GM12875 (cell line): ENCODE results near the gene CCDC171.

ENCODE experiments used
- H3K4me3 ChIP-seq: one replicate; pipeline ENCODE4 v1.5.1; 2011; ENCODE audit warnings: low read depth, low read length, control low read depth
- CTCF ChIP-seq: IDR thresholded peaks from 2 replicates; pipeline ENCODE4 v1.5.1; 2011; ENCODE audit warnings: low read depth, mild to moderate bottlenecking, control low read depth, inconsistent platforms, low read length, moderate library complexity, borderline replicate concordance; ENCODE audit not compliant: insufficient read depth

Gene CCDC171

DNA sequence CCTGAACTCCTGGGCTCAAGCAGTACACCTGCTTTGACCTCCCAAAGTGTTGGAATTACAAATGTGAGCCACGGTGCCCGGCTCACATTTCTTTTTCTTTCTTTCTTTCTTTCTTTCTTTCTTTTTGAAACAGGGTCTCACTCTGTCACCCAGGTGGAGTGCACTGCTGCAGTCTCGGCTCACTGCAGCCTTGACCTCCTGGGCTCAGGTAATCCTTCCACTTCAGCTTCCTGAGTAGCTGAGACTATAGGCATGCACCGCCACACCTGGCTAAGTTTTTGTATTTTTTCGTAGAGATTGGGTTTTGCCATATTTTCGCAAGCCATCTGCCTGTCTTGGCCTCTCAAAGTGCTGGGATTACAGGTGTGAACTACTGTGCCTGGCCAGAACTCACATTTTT, 183.7 kb downstream of the CCDC171 start:
- H3K4me3 ChIP-seq: no peak overlapping the region

DNA sequence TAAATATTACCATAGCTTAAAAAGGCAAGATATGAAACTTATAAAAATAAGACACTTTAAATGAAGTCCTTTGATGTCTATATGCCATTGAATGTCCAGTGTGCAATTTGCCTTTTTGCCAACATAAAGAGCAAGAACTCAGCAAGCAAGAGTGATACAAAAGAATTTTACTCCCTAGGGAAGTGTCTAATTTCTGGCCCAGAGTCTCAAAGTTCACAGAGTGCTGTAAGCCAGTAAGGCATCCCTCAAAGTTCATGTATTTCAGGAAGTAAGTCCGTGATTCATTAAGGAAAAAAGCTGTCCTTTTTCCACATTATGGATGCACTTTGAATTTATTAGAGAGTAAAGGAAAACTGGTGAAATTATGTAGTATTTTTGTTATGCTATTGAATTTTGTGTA, 185.2 kb downstream of the CCDC171 start:
- H3K4me3 ChIP-seq: no peak overlapping the region
- TF ChIP-seq CTCF: no peak

More for the DNA sequence above, 183.7 kb downstream of the CCDC171 start:
- no peak for TF ChIP-seq CTCF

- no peak overlapping the region for H3K4me3 ChIP-seq
- no peak for TF ChIP-seq CTCF
These were observed 188.2 kb downstream of the CCDC171 start for GRCh38 chr9:15741015-15741414.

GRCh38 chr9:15743512-15743911, 190.7 kb downstream of the CCDC171 start:
- TF ChIP-seq CTCF: no peak

GRCh38 chr9:15744196-15744595, 191.4 kb downstream of the CCDC171 start:
- H3K4me3 ChIP-seq: no peak overlapping the region
- no peak for TF ChIP-seq CTCF

More at GRCh38 chr9:15743512-15743911, 190.7 kb downstream of the CCDC171 start:
- H3K4me3 ChIP-seq: no peak overlapping the region

- TF ChIP-seq CTCF: no peak
These were observed 194.1 kb downstream of the CCDC171 start for GRCh38 chr9:15746905-15747304.

DNA sequence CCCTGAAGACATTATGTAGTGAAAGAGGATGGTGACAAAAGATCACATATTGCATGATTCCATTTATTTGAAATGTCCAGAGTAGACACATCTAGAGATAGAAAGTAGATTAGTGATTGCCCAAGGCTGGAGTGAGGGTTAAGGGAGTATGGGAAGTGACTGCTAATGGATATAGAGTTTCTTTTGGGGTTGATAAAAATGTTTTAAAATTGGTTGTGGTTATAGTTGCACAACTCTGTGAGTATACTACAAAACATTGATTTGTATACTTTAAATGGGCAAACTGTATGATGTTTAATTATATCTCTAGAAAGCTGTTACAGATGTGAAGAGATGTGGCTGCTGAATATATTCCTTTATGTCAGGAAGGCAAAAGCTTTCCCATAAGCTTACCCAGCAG, 202.8 kb downstream of the CCDC171 start:
- H3K4me3 ChIP-seq: no peak overlapping the region
- no peak for TF ChIP-seq CTCF

More at GRCh38 chr9:15746905-15747304, 194.1 kb downstream of the CCDC171 start:
- no peak overlapping the region for H3K4me3 ChIP-seq
